SK-N-SH (cell line): ENCODE results near the gene C19orf33. TPM values are rescaled to one million over a fixed set of nuclear protein-coding genes. Genes with fewer than 3 reads are reported as not detected.

Source experiments
- CTCF ChIA-PET: fragments of 300-600, 350-600 bp; formaldehyde crosslinking; extraction: SDS; loops from one replicate; lab custom pipeline; 2021; lab: Yijun Ruan, JAX
- POLR2A ChIA-PET: fragments of 350-600 bp; sonication (Branson Sonifier 250); formaldehyde crosslinking; extraction: SDS; loops from one replicate; lab custom pipeline; 2020; ENCODE audit warnings: antibody characterized with exemption, inconsistent platforms; lab: Yijun Ruan, JAX
- DNase-seq: peaks from one replicate; pipeline ENCODE4 v3.0.0; 2012
- H2AFZ ChIP-seq: fragments of 200-600 bp; sonication (generic); 2 replicates; pipeline ENCODE4 v1.8.1; 2016; ENCODE audit warnings: antibody characterized with exemption, mild to moderate bottlenecking, low read depth
- H3F3A ChIP-seq: fragments of 200-600 bp; sonication (generic); replicated peaks from 2 replicates; pipeline ENCODE3; 2016; ENCODE audit warnings: antibody characterized with exemption, mild to moderate bottlenecking; ENCODE audit not compliant: insufficient read depth
- H3K27ac ChIP-seq, 2 experiments: fragments of 200-500 bp in 1 of 2; fragments of 200-600 bp in 1 of 2; sonication (Bioruptor generic) in 1 of 2; sonication (generic), shearing (Covaris generic) in 1 of 2; 2 replicates each; pipeline versions ENCODE4 v1.5.1 to v1.6.1; 2014 to 2016; ENCODE audit warnings: low read depth in 2 of 2, inconsistent platforms in 1 of 2, low read length in 1 of 2, mild to moderate bottlenecking in 1 of 2, mixed read lengths in 1 of 2
- H3K27me3 ChIP-seq: fragments of 200-600 bp; sonication (generic), shearing (Covaris generic); 2 replicates; pipeline ENCODE4 v1.6.1; 2016; ENCODE audit warnings: mixed run types; ENCODE audit not compliant: insufficient read depth
- H3K36me3 ChIP-seq, 2 experiments: fragments of 200-500 bp in 1 of 2; fragments of 200-600 bp in 1 of 2; sonication (Bioruptor generic) in 1 of 2; sonication (generic) in 1 of 2; replicated peaks in 1 of 2; 2 replicates each; pipeline versions ENCODE3 to v1.5.1; 2014 to 2016; ENCODE audit warnings: low read length in 1 of 2, mild to moderate bottlenecking in 1 of 2; ENCODE audit not compliant: insufficient read depth in 2 of 2, control insufficient read depth in 1 of 2
- H3K4me1 ChIP-seq, 2 experiments: fragments of 200-500 bp in 1 of 2; fragments of 200-600 bp in 1 of 2; sonication (Bioruptor generic) in 1 of 2; sonication (generic), shearing (Covaris generic) in 1 of 2; 2 replicates each; pipeline versions ENCODE4 v1.5.1 to v1.6.1; 2014 to 2016; ENCODE audit warnings: low read depth in 1 of 2, low read length in 1 of 2, mixed run types in 1 of 2; ENCODE audit not compliant: insufficient read depth in 2 of 2, control insufficient read depth in 1 of 2
- H3K4me2 ChIP-seq: fragments of 200-600 bp; sonication (generic), shearing (Covaris generic); 2 replicates; pipeline ENCODE4 v1.6.1; 2017; ENCODE audit warnings: mixed run types
- H3K4me3 ChIP-seq, 2 experiments: fragments of 200-500 bp in 1 of 2; fragments of 200-600 bp in 1 of 2; sonication (Bioruptor generic) in 1 of 2; sonication (generic), shearing (Covaris generic) in 1 of 2; 2 replicates each; pipeline versions ENCODE4 v1.5.1 to v1.8.1; 2014 to 2016; ENCODE audit warnings: low read depth in 2 of 2, inconsistent platforms in 1 of 2, low read length in 1 of 2, mild to moderate bottlenecking in 1 of 2, mixed read lengths in 1 of 2, moderate library complexity in 1 of 2
- H3K79me2 ChIP-seq: fragments of 200-600 bp; sonication (generic); 2 replicates; pipeline ENCODE4 v1.8.1; 2017; ENCODE audit warnings: mild to moderate bottlenecking; ENCODE audit not compliant: insufficient read depth
- H3K9ac ChIP-seq: fragments of 200-600 bp; sonication (generic); 2 replicates; pipeline ENCODE4 v1.6.1; 2017; ENCODE audit warnings: mixed run types
- H3K9me2 ChIP-seq: fragments of 200-600 bp; sonication (generic); 2 replicates; pipeline ENCODE4 v1.6.1; 2017; ENCODE audit warnings: mixed run types
- H3K9me3 ChIP-seq: fragments of 200-600 bp; sonication (generic); 2 replicates; pipeline ENCODE4 v1.6.1; 2017; ENCODE audit warnings: mixed run types, mild to moderate bottlenecking, moderate library complexity
- H4K20me1 ChIP-seq: fragments of 200-600 bp; sonication (generic); 2 replicates; pipeline ENCODE4 v1.6.1; 2017; ENCODE audit warnings: mild to moderate bottlenecking, mixed run types; ENCODE audit not compliant: insufficient read depth
- FOXJ3 ChIP-seq: sonication (generic); formaldehyde crosslinking; IDR thresholded peaks from 2 replicates; pipeline ENCODE4 v1.5.1; 2020; ENCODE audit warnings: mild to moderate bottlenecking, missing genetic modification reagents
- GABPA ChIP-seq: IDR thresholded peaks from 2 replicates; pipeline ENCODE4 v1.4.0; 2012; ENCODE audit warnings: low read depth, mild to moderate bottlenecking
- NFIC ChIP-seq: IDR thresholded peaks from 2 replicates; pipeline ENCODE4 v1.4.0; 2012; ENCODE audit warnings: borderline replicate concordance
- RAD21 ChIP-seq: IDR thresholded peaks from 2 replicates; pipeline ENCODE4 v1.6.1; 2012; ENCODE audit warnings: mild to moderate bottlenecking, low read length
- RCOR1 ChIP-seq: fragments of 150-350 bp; IDR thresholded peaks from 2 replicates; pipeline ENCODE4 v1.6.1; 2017; ENCODE audit warnings: antibody characterized with exemption, low read length
- RXRA ChIP-seq: IDR thresholded peaks from 2 replicates; pipeline ENCODE4 v1.4.0; 2012; ENCODE audit warnings: low read depth, mild to moderate bottlenecking, borderline replicate concordance
- SMC3 ChIP-seq: IDR thresholded peaks from 2 replicates; pipeline ENCODE4 v1.6.1; 2012; ENCODE audit warnings: low read depth, low read length, improper control_type of control experiment
- WGBS: methylation state at CpG from one replicate; pipeline ENCODE4 v1.1.6; 2017; ENCODE audit warnings: low lambda C conversion rate; 5-methylcytosine and 5-hydroxymethylcytosine counted together
- polyA plus RNA-seq, 3 experiments: library from polyadenylated mRNA; depleted of rRNA; stranded (reverse); fragments of >200 nt; gene quantifications; 2 replicates each; pipeline ENCODE4 v1.2.3, GENCODE V29; 2012
- TF ChIP-seq, protein P1 (sequence below): IDR thresholded peaks from 2 replicates; pipeline ENCODE4 v1.4.0; 2012; ENCODE audit warnings: low read depth, borderline replicate concordance

C19orf33 gene
- polyA plus RNA-seq, 1 of the 3 experiments (the other 2 are of a cell fraction), result not detected

DNA sequence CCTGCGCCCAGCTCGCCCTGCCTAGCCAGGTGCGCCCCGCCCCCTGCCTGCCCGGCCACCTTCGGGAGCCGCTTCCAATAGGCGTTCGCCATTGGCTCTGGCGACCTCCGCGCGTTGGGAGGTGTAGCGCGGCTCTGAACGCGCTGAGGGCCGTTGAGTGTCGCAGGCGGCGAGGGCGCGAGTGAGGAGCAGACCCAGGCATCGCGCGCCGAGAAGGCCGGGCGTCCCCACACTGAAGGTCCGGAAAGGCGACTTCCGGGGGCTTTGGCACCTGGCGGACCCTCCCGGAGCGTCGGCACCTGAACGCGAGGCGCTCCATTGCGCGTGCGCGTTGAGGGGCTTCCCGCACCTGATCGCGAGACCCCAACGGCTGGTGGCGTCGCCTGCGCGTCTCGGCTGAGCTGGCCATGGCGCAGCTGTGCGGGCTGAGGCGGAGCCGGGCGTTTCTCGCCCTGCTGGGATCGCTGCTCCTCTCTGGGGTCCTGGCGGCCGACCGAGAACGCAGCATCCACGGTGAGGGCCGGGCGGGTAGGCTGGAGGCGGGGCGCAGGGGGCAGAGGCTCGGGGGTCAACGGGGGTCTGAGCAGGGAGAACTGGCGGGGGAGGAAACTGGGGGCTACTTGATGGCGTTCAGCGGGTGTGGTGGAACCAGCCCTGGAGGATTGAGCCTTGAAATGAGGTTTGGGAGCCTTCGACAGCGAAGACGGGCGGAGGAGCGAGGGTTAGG is 39.4 kb upstream of the C19orf33 start, which contains the start of gene SPINT2:
TSS of gene SPINT2 (plus strand) at position 88 of the 727 bp plus-strand sequence. CDS start at position 408, 320 bp downstream.
- no peak for TF ChIP-seq NFIC
- Histone ChIP-seq H4K20me1 (no peaks in the 10 kb centered on the region), H3K9me3 (no peaks in the 10 kb centered on the region), H3K4me3 (peak within 1 kb of the TSS; percentile 45 to 47; a peak in 3 of 4 replicates), H3K4me2 (peak within 1 kb of the TSS; percentile 81), H3K36me3 (no peaks in the 10 kb centered on the region), H3K4me1 (peaks cover 0 to 9% of the 10 kb centered on the region in 2 experiments; a peak in 1 of 4 replicates), H2AFZ (peak within 1 kb of the TSS; percentile 41; the same call in 1 of the 2 replicates), H3K79me2 (no peaks in the 10 kb centered on the region), H3K9me2 (no peaks in the 10 kb centered on the region), H3K27me3 (no peaks in the 10 kb centered on the region), H3K9ac (no peak within 1 kb of the TSS), H3F3A (no peaks in the 10 kb centered on the region), H3K27ac (no peak within 1 kb of the TSS)
- DNase-seq, result peak; percentile 72
- WGBS, result 74% methylated on average over 17 of the region's 78 CpGs
- ChIA-PET CTCF (interaction anchor here (1.6 kb wide), 1 partner anchor 9 kb away, joined by 7 read pairs; the partner anchor contains the start of gene PPP1R14A), POLR2A (no interaction called here)

DNA sequence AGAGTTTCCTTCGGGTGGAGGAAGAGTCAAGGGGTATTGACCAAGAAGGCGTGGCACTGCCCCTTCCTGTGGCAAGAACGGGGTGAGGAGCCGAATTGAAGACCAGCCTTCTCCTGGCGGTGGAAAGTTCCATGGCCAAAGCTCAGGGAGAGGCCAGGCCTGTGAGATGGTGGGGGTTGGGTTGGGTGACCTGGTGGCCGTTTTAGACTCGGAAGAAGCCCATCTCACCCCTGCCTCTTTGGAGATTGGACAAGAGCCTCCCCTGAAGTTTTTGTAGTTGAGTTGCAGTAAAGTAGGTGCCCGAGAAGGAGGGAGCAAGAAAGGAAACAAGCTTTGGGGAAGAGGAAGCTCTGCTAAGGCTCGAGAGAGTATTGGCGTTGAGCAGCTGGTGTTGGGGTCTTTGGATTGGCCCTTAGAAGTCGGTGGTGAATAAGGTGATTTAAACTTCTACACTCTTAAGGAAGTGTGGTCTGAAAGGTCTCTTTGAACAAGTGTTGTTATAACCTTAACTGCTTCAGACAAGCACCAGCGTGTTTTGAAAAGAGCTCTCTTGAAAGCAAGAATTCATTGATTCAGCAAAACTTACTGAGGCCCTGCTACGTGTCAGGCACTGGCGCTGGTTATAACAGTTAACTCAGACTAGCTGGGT is 38.7 kb upstream of the C19orf33 start:
- POLR2A ChIA-PET, result interaction anchor here (0.7 kb wide), 1 partner anchor 10 kb away, joined by 3 read pairs; no protein-coding TSS in a partner anchor
- Histone ChIP-seq H3K9me2 (no peaks in the 10 kb centered on the region), H3K4me3 (no peak overlapping the region), H3K9me3 (no peaks in the 10 kb centered on the region), H3K79me2 (no peaks in the 10 kb centered on the region), H3K27ac (no peak overlapping the region), H3K27me3 (no peaks in the 10 kb centered on the region), H3K9ac (no peak overlapping the region), H3K4me2 (no peak overlapping the region), H3F3A (no peaks in the 10 kb centered on the region), H4K20me1 (no peaks in the 10 kb centered on the region), H3K4me1 (peaks cover 0 to 9% of the 10 kb centered on the region in 2 experiments; a peak in 1 of 4 replicates), H2AFZ (no peak overlapping the region), H3K36me3 (no peaks in the 10 kb centered on the region)
- TF ChIP-seq SMC3, result no peak
- TF ChIP-seq RAD21, result no peak
- TF ChIP-seq RCOR1, result no peak
- TF ChIP-seq RXRA, result no peak
- no peak for TF ChIP-seq GABPA
- TF ChIP-seq, protein P1, sequence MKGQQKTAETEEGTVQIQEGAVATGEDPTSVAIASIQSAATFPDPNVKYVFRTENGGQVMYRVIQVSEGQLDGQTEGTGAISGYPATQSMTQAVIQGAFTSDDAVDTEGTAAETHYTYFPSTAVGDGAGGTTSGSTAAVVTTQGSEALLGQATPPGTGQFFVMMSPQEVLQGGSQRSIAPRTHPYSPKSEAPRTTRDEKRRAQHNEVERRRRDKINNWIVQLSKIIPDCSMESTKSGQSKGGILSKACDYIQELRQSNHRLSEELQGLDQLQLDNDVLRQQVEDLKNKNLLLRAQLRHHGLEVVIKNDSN, result no peak
- TF ChIP-seq FOXJ3 (CRISPR knock-in tag), result no peak
- no peak for DNase-seq
- CTCF ChIA-PET, result interaction anchor here (0.7 to 1.9 kb wide), 7 partner anchors 10 to 372 kb away, joined by 3 to 7 read pairs (median 3); partner anchors contain the start of genes CATSPERG and PPP1R14A
- WGBS, result 74% methylated on average over 14 of the region's 14 CpGs
